HCT116 (cell line): ENCODE results near the gene CEP112. TPM values are rescaled to one million over a fixed set of nuclear protein-coding genes. Genes with fewer than 3 reads are reported as not detected.

Experiments used
- ATAC-seq: fragments of 200-7000 bp; cut with Tn5 transposase; 2 replicates; pipeline ENCODE4 v1.9.1; 2020; ENCODE audit warnings: mild to moderate bottlenecking, moderate library complexity
- BruUV-seq: library from RNA; stranded (reverse); fragments of 400-500 nt; replicated peaks from 2 replicates; lab custom pipeline; 2021; lab: Mats Ljungman, UMichigan
- CTCF ChIA-PET: fragments of 300-600 bp; sonication (Branson Sonifier 250); formaldehyde crosslinking; loops from one replicate; lab custom pipeline; 2021; ENCODE audit warnings: antibody characterized with exemption; lab: Charles Lee
- POLR2A ChIA-PET: fragments of 300-600, 350-600 bp; sonication (Branson Sonifier 250); formaldehyde crosslinking; loops from one replicate; lab custom pipeline; 2021; ENCODE audit warnings: antibody characterized with exemption; lab: Charles Lee
- RAD21 ChIA-PET, 2 experiments: fragments of 300-600 bp; sonication (Branson Sonifier 250); formaldehyde crosslinking; loops; one replicate each; lab custom pipeline; 2023; ENCODE audit warnings: low total read pairs in 2 of 2; ENCODE audit not compliant: uncharacterized antibody in 2 of 2, unreplicated experiment in 2 of 2, low non-redundant PET in 1 of 2; lab: Charles Lee
- DNase-seq: peaks from one replicate; pipeline ENCODE4 v3.0.0-alpha.2; 2010; ENCODE audit warnings: low read depth, low spot score
- H2AFZ ChIP-seq: fragments of 200-600 bp; shearing (Covaris generic), sonication (generic); 2 replicates; pipeline ENCODE4 v1.6.1; 2017; ENCODE audit warnings: low read depth, mixed run types, mixed read lengths, antibody characterized with exemption, low read length; ENCODE audit not compliant: poor library complexity, severe bottlenecking
- H3K27ac ChIP-seq: 2 replicates; pipeline ENCODE4 v1.5.1; 2012; ENCODE audit warnings: low read depth, low read length
- H3K27me3 ChIP-seq: fragments of 200-600 bp; sonication (generic); 2 replicates; pipeline ENCODE4 v1.6.1; 2016; ENCODE audit warnings: mixed run types, low read length, mixed read lengths; ENCODE audit not compliant: insufficient read depth
- H3K36me3 ChIP-seq, 2 experiments: fragments of 200-500 bp in 1 of 2; fragments of 200-600 bp in 1 of 2; sonication (Bioruptor generic) in 1 of 2; sonication (generic) in 1 of 2; 2 replicates each; pipeline versions ENCODE4 v1.5.1 to v1.6.1; 2014 to 2016; ENCODE audit warnings: low read length in 2 of 2, inconsistent platforms in 1 of 2, mixed read lengths in 1 of 2, mixed run types in 1 of 2; ENCODE audit not compliant: insufficient read depth in 2 of 2, control insufficient read depth in 1 of 2
- H3K4me1 ChIP-seq, 2 experiments: fragments of 200-600 bp in 1 of 2; sonication (generic) in 1 of 2; 2 replicates each; pipeline versions ENCODE4 v1.5.1 to v1.6.1; 2012 to 2017; ENCODE audit warnings: low read length in 2 of 2, inconsistent platforms in 1 of 2, mild to moderate bottlenecking in 1 of 2, mixed read lengths in 1 of 2, mixed run types in 1 of 2, moderate library complexity in 1 of 2; ENCODE audit not compliant: insufficient read depth in 2 of 2, control insufficient read depth in 1 of 2
- H3K4me2 ChIP-seq: fragments of 200-600 bp; sonication (generic); 2 replicates; pipeline ENCODE4 v1.6.1; 2017; ENCODE audit warnings: mixed run types, low read length, mixed read lengths
- H3K4me3 ChIP-seq, 2 experiments: fragments of 200-600 bp in 1 of 2; sonication (generic) in 1 of 2; replicated peaks in 1 of 2; 2 replicates each; pipeline ENCODE4 v1.5.1; 2011 to 2016; ENCODE audit warnings: low read length in 2 of 2, control low read depth in 1 of 2, low read depth in 1 of 2, mild to moderate bottlenecking in 1 of 2, mixed read lengths in 1 of 2, mixed run types in 1 of 2
- H3K79me2 ChIP-seq: fragments of 200-600 bp; sonication (generic); 2 replicates; pipeline ENCODE4 v1.6.1; 2017; ENCODE audit warnings: mild to moderate bottlenecking, mixed run types, low read length, moderate library complexity, mixed read lengths; ENCODE audit not compliant: insufficient read depth
- H3K9ac ChIP-seq: fragments of 200-600 bp; sonication (generic); 2 replicates; pipeline ENCODE4 v1.6.1; 2016; ENCODE audit warnings: low read length, mixed read lengths
- H3K9me2 ChIP-seq: fragments of 200-600 bp; sonication (generic), shearing (Covaris generic); 2 replicates; pipeline ENCODE4 v1.6.1; 2017; ENCODE audit warnings: mixed run types, mild to moderate bottlenecking, moderate library complexity; ENCODE audit not compliant: insufficient read depth
- H3K9me3 ChIP-seq, 2 experiments: fragments of 200-500 bp in 1 of 2; fragments of 200-600 bp in 1 of 2; sonication (Bioruptor generic) in 1 of 2; sonication (generic) in 1 of 2; 2 replicates each; pipeline ENCODE4 v1.6.1; 2014 to 2017; ENCODE audit warnings: low read length in 2 of 2, mixed read lengths in 2 of 2, inconsistent platforms in 1 of 2, low read depth in 1 of 2, mild to moderate bottlenecking in 1 of 2, mixed run types in 1 of 2, moderate library complexity in 1 of 2; ENCODE audit not compliant: control insufficient read depth in 1 of 2, insufficient read depth in 1 of 2
- H4K20me1 ChIP-seq: fragments of 200-600 bp; sonication (generic), shearing (Covaris generic); 2 replicates; pipeline ENCODE4 v1.6.1; 2017; ENCODE audit warnings: mixed run types, mild to moderate bottlenecking, moderate library complexity; ENCODE audit not compliant: insufficient read depth
- ATF3 ChIP-seq: IDR thresholded peaks from 2 replicates; pipeline ENCODE4 v1.6.1; 2012
- CBX3 ChIP-seq: IDR thresholded peaks from 2 replicates; pipeline ENCODE4 v1.6.1; 2012; ENCODE audit warnings: low read depth
- CEBPB ChIP-seq: IDR thresholded peaks from 2 replicates; pipeline ENCODE4 v1.6.1; 2012; ENCODE audit warnings: low read depth
- EGR1 ChIP-seq: IDR thresholded peaks from 2 replicates; pipeline ENCODE4 v1.6.1; 2012; ENCODE audit warnings: low read depth
- ELF1 ChIP-seq: IDR thresholded peaks from 2 replicates; pipeline ENCODE4 v1.6.1; 2012; ENCODE audit warnings: low read depth, borderline replicate concordance
- EZH2 ChIP-seq: fragments of 200-600 bp; sonication (generic); IDR thresholded peaks from 2 replicates; pipeline ENCODE4 v1.6.1; 2017; ENCODE audit warnings: antibody characterized with exemption, mixed run types
- EZH2phosphoT487 ChIP-seq: fragments of 200-600 bp; IDR thresholded peaks from 2 replicates; pipeline ENCODE4 v1.6.1; 2018; ENCODE audit warnings: antibody characterized with exemption, borderline replicate concordance
- FOSL1 ChIP-seq: IDR thresholded peaks from 2 replicates; pipeline ENCODE4 v1.6.1; 2012; ENCODE audit warnings: low read depth
- JUND ChIP-seq: IDR thresholded peaks from 2 replicates; pipeline ENCODE4 v1.6.1; 2012
- MAX ChIP-seq: IDR thresholded peaks from 2 replicates; pipeline ENCODE4 v1.6.1; 2012
- POLR2A ChIP-seq: IDR thresholded peaks from 2 replicates; pipeline ENCODE4 v1.7.0; 2011; ENCODE audit warnings: borderline replicate concordance; ENCODE audit not compliant: insufficient read depth, insufficient read length; ENCODE audit errors: extremely low read depth
- POLR2AphosphoS5 ChIP-seq: IDR thresholded peaks from 2 replicates; pipeline ENCODE4 v1.6.1; 2011; ENCODE audit warnings: mild to moderate bottlenecking, low read depth, low read length, moderate library complexity
- RAD21 ChIP-seq: IDR thresholded peaks from 2 replicates; pipeline ENCODE4 v1.6.1; 2012; ENCODE audit warnings: low read depth, mild to moderate bottlenecking
- REST ChIP-seq: IDR thresholded peaks from 2 replicates; pipeline ENCODE4 v1.6.1; 2012; ENCODE audit warnings: low read depth
- SIN3A ChIP-seq: IDR thresholded peaks from 2 replicates; pipeline ENCODE4 v1.6.1; 2012; ENCODE audit warnings: low read depth
- SRF ChIP-seq: IDR thresholded peaks from 2 replicates; pipeline ENCODE4 v1.6.1; 2012; ENCODE audit warnings: low read depth
- ZBTB33 ChIP-seq: IDR thresholded peaks from 2 replicates; pipeline ENCODE4 v1.6.1; 2011; ENCODE audit warnings: mild to moderate bottlenecking, low read length, moderate library complexity; ENCODE audit not compliant: insufficient replicate concordance; ENCODE audit errors: extremely low read depth
- ZNF274 ChIP-seq: fragments of 200-500 bp; sonication (Bioruptor generic); IDR thresholded peaks from 2 replicates; pipeline ENCODE4 v1.6.1; 2014; ENCODE audit warnings: mild to moderate bottlenecking, low read depth, low read length, inconsistent platforms
- intact Hi-C: fragments of 100-400 bp; cut with micrococcal nuclease; formaldehyde crosslinking; loops from 2 replicates; pipeline ENCODE4 v1.10.0; 2022
- total RNA-seq: library from RNA; stranded (reverse); gene quantifications from one replicate; pipeline ENCODE4 v1.2.1, GENCODE V29; 2021; ENCODE audit not compliant: unreplicated experiment

CEP112 gene
- total RNA-seq, 1 experiment from 2014 or later, result 10.9 TPM

- no peak for ATAC-seq
- Histone ChIP-seq H3K36me3 (no peaks in the 10 kb centered on the region), H3K9ac (no peak overlapping the region), H3K4me3 (no peak overlapping the region), H3K4me2 (no peak overlapping the region)
- DNase-seq, result no peak
- TF ChIP-seq ATF3, result no peak
- no peak for TF ChIP-seq SRF
- no peak for TF ChIP-seq JUND
- no peak for TF ChIP-seq ELF1
- TF ChIP-seq EZH2, result no peak
- TF ChIP-seq ZBTB33, result no peak
- TF ChIP-seq REST, result no peak
- no peak for TF ChIP-seq CBX3
- TF ChIP-seq CEBPB, result no peak
- no peak for TF ChIP-seq SIN3A
- TF ChIP-seq POLR2AphosphoS5, result no peak
- TF ChIP-seq MAX, result no peak
- TF ChIP-seq RAD21, result no peak
- no peak for TF ChIP-seq ZNF274
- TF ChIP-seq FOSL1, result no peak
- no peak for TF ChIP-seq EGR1
- TF ChIP-seq EZH2phosphoT487, result no peak
- TF ChIP-seq POLR2A, result no peak
- TF ChIP-seq, all 23 proteins: peak for 0
- H3K27ac ChIP-seq, result no peak overlapping the region
- ChIA-PET CTCF (no interaction called here), RAD21 (no interaction called here), POLR2A (no interaction called here)
- no peaks in the 10 kb centered on the region for H3K9me3 ChIP-seq
- no peaks in the 10 kb centered on the region for H3K27me3 ChIP-seq
- no peak overlapping the region for H2AFZ ChIP-seq
- no peaks in the 10 kb centered on the region for H4K20me1 ChIP-seq
- no TSS peak for BruUV-seq
- no peaks in the 10 kb centered on the region for H3K79me2 ChIP-seq
- H3K4me1 ChIP-seq, result peaks cover 0 to 5% of the 10 kb centered on the region in 2 experiments; a peak in 1 of 4 replicates
- H3K9me2 ChIP-seq, result no peaks in the 10 kb centered on the region
- intact Hi-C loops, result no loop called here
These were observed 19.2 kb downstream of the CEP112 start for GRCh38 chr17:66172691-66173223.
